ENCODE results near the gene TBRG4.

The TBRG4 gene

GRCh38 chr7:45088821-45089340, 22.6 kb downstream of the TBRG4 start, which contains the start of gene NACAD:
TSS of gene NACAD (minus strand) at chr7:45088969. CDS start at chr7:45088894, 75 bp downstream.
- no peak for DNase-seq (ENCODE audit: low read depth)

- no peak for DNase-seq (ENCODE audit: low read depth)
Observed at GRCh38 chr7:45088146-45088701, 23.3 kb downstream of the TBRG4 start.

- no peak for DNase-seq (ENCODE audit: low read depth)
Observed at GRCh38 chr7:45087301-45088145, 24.0 kb downstream of the TBRG4 start.

DNA sequence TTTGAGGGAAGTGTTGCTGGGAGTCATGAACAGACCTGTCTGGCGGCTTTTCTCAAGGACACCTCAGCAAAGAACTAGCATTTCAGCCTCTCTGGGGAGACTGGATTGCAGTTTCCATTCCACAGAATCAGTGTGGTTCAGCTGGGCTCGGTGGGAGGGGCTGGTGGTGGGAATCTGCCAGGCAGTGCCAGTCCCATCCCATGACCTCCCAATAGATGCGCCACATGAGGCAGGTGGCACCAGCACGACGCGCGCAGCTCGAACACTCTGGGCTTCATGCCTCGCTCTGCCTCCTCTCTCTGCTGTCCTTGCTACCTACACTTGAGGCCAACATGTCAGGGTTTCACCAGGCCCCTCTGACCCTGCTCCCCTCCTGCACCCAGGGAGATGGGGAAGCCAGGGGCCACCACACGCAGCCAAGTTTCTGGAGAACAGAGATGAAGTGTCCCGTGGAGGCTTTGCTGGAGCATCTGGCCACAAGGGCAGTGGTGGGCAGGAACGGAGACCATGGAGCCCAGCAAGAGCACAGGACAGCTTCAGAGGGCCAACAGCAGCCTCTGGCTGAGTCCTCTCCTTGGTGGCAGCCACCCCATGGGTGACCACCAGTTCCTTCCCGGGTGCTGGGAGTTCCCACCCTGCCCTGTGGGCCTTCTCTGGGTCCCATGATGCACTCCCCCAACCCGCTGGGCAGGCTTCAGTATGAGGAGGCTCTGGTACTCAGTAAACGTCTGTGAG, 25.0 kb downstream of the TBRG4 start:
- no peak for DNase-seq (ENCODE audit: low read depth)

- no peak for DNase-seq (ENCODE audit: low read depth)
Observed at GRCh38 chr7:45085619-45086200, 25.8 kb downstream of the TBRG4 start.

DNA sequence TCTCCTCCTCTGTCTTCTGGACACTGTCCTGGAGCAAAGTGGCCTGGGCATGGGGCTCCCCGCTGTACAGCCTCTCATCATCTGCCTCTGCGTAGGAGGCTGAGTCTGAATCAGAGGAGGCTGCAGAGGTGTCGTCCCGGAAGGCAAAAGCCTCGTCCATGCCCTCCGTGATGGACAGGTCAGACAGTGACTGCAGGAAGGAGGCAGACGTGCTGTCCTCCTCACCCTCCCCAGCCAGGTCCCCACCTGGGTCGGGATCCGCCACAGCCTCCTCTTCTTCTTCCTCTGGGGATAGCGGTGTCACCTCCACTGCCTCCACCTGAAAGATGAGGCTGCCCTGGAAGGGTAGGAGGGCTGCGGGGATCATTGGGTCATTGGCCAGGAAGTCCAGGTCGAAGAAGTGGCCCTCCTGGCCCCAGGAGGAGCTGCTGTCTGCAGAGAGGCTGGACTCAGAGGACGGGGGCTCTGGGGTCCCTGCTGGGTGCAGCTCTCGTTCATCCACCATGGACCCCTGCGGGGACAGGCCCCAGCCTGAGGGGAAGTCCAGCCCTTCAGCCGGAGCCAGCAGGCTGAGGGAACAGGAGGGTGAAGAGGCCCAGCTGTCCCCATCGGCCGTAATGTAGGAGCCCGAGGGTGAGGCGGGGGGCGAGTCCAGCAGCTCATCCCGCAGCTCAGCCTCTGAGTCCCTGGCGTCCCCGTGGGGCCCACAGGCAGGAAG, 26.4 kb downstream of the TBRG4 start:
- DNase-seq (ENCODE audit: low read depth) = no peak

DNA sequence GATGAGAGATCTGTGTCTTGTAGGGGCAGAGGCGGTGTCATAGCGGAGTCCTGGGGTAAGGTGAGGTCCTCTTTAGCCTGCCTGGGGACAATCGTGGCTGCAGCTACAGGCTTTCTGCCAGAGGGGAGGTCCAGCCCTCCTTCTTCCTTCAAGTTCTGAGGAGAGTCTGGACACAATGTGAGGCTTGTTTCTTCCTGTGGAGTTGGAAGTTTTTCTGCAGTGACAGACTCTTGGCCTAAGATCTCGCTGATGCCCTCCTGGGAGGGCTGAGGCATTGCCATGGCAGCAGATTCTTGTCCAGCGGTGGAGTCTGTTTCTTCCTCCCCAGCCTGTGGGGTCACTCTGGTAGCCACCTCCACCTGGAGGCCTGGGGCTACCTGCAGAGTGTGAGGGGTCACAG, 27.2 kb downstream of the TBRG4 start:
- DNase-seq (ENCODE audit: low read depth) = no peak

GRCh38 chr7:45082831-45083331, 28.6 kb downstream of the TBRG4 start:
- no peak for DNase-seq (ENCODE audit: low read depth)

GRCh38 chr7:45082031-45082830, 29.3 kb downstream of the TBRG4 start:
- DNase-seq (ENCODE audit: low read depth) = no peak

- no peak for DNase-seq (ENCODE audit: low read depth)
Observed at GRCh38 chr7:45081670-45081974, 29.9 kb downstream of the TBRG4 start.

GRCh38 chr7:45080958-45081669, 30.4 kb downstream of the TBRG4 start:
- DNase-seq (ENCODE audit: low read depth) = no peak

DNA sequence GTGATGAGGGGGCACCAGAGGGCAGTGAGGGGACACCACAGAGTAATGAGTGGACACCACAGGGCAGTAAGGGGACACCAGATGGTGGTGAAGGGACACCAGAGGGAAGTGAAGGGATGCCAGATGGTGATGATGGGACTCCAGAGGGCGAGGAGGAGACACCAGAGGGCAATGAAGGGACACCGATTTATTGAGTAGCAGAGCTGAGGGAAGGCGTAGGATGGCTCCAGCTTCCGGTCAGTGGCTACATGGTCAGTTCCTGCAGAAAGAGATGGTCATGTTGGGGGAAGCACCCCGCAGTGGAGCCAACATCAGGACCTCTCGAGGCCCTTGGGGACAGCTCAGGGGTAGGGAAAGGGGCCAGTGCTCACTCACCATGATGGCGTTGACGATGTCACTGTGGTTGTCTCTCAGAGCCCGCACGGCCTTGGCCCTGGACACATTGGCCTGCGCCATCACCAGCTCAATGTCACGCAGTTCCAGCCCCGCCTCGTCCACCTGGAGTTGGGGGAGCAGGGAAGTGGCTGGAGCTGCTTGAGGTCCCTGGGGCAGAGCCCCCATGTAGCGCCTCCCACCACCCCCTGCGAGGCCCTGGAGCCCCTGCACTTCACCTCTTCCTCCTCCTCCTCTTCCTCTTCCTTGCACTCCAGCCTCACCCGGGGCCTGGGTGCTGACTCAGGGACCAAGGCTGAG, 31.1 kb downstream of the TBRG4 start:
- no peak for DNase-seq (ENCODE audit: low read depth)

DNA sequence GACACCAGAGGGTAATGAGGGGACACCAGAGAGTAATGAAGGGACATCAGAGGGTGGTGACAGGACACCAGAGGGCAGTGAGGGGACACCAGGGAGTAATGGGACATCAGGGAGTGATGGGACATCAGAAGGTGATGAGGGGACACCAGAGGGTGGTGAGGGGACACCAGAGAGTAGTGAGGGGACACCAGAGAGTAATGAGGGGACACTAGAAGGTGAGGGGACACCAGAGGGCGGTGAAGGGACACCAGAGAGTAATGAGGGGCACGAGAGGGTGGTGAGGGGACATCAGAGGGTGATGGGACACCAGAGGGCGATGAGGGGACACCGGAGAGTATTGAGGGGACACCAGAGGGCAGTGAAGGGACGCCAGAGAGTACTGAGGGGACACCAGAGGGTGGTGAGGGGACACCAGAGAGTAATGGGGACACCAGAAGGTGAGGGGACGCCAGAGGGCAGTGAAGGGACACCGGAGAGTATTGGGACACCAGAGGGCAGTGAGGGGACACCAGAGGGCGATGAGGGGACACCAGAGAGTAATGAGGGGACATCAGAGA, 33.3 kb downstream of the TBRG4 start:
- no peak for DNase-seq (ENCODE audit: low read depth)

GRCh38 chr7:45077579-45077978, 33.9 kb downstream of the TBRG4 start:
- no peak for DNase-seq (ENCODE audit: low read depth)

DNA sequence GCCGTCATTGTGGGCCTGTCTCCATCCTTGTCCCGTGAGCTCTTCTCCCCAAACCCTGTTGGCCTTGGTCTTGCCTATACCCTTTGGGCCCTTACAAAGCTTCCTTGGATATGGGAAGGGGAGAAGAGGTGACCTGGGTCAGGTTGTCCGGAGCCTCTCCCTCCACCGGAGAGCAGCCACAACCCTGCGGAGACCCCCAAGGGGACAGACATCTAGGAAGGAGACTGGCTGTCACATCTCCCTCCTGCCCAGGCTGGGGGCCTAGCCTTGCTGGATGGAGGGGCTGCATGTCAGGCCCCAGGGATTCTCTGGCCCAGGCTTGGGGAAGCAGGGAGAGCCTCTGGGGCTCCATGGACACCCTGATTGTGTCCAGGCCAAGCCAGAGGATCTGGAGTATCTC, 34.6 kb downstream of the TBRG4 start:
- DNase-seq (ENCODE audit: low read depth) = no peak

- no peak for DNase-seq (ENCODE audit: low read depth)
Observed at GRCh38 chr7:45075871-45076796, 35.4 kb downstream of the TBRG4 start.

DNA sequence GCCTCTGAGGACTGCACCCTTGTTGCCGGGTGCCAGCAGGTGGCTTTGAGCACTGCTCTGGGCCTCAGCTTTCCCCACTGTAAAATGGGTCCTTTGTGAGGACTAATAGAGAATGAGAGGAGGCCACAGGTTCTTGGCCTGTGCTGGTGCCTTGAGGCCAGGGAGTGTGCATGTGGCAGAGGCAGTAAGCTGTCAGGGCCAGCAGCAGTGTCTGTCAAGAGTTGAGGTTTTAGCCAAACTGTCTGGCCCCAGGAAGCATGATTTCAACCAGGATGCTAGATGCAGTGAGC, 36.2 kb downstream of the TBRG4 start:
- no peak for DNase-seq (ENCODE audit: low read depth)

All from stimulated activated CD8-positive, alpha-beta memory T cell treated with anti-CD3 and anti-CD28 coated beads, Interleukin-7, amount 100 ng/mL, for 24 hours (primary cell).